A673 (cell line): ENCODE results near the gene SNTG2. TPM values are rescaled to one million over a fixed set of nuclear protein-coding genes. Genes with fewer than 3 reads are reported as not detected.

Experiments
- BruUV-seq: library from RNA; stranded (reverse); fragments of 400-500 nt; replicated peaks from 2 replicates; lab custom pipeline; 2021; lab: Mats Ljungman, UMichigan
- CTCF ChIA-PET: fragments of 300-600 bp; sonication (Branson Sonifier 250); formaldehyde crosslinking; loops from one replicate; lab custom pipeline; 2022; ENCODE audit warnings: antibody characterized with exemption; lab: Charles Lee
- POLR2A ChIA-PET: fragments of 300-600 bp; sonication (Branson Sonifier 250); formaldehyde crosslinking; loops from one replicate; lab custom pipeline; 2022; ENCODE audit warnings: antibody characterized with exemption; ENCODE audit not compliant: low non-redundant PET; lab: Charles Lee
- DNase-seq: peaks from one replicate; pipeline ENCODE4 v3.0.0-alpha.2; 2015; ENCODE audit warnings: low spot score
- H3K27ac ChIP-seq: fragments of 200-600 bp; sonication (generic); 2 replicates; pipeline ENCODE4 v1.5.1; 2016; ENCODE audit warnings: mixed run types, low read depth, mild to moderate bottlenecking, mixed read lengths, antibody characterized with exemption, low read length; ENCODE audit not compliant: poor library complexity, severe bottlenecking
- H3K27me3 ChIP-seq: fragments of 200-600 bp; sonication (generic); replicated peaks from 2 replicates; pipeline ENCODE4 v1.6.1; 2017; ENCODE audit warnings: mixed run types, low read depth, mild to moderate bottlenecking, mixed read lengths, antibody characterized with exemption, low read length; ENCODE audit not compliant: insufficient read depth, poor library complexity
- H3K36me3 ChIP-seq: fragments of 200-600 bp; sonication (generic); 2 replicates; pipeline ENCODE4 v1.6.1; 2016; ENCODE audit warnings: mixed run types, mild to moderate bottlenecking, mixed read lengths, antibody characterized with exemption, low read length; ENCODE audit not compliant: insufficient read depth, poor library complexity, severe bottlenecking
- H3K4me1 ChIP-seq: fragments of 200-600 bp; sonication (generic); 2 replicates; pipeline ENCODE4 v1.6.1; 2017; ENCODE audit warnings: mixed run types, mild to moderate bottlenecking, mixed read lengths, antibody characterized with exemption, low read length; ENCODE audit not compliant: insufficient read depth, poor library complexity, severe bottlenecking
- H3K4me3 ChIP-seq: fragments of 200-600 bp; sonication (generic); 2 replicates; pipeline ENCODE4 v1.5.1; 2016; ENCODE audit warnings: low read depth, mixed run types, mild to moderate bottlenecking, mixed read lengths, low read length; ENCODE audit not compliant: poor library complexity, severe bottlenecking
- H3K9me3 ChIP-seq: fragments of 200-600 bp; sonication (generic); 2 replicates; pipeline ENCODE4 v1.6.1; 2016; ENCODE audit warnings: mixed run types, low read depth, mild to moderate bottlenecking, mixed read lengths, antibody characterized with exemption, low read length; ENCODE audit not compliant: poor library complexity, severe bottlenecking
- CTCF ChIP-seq: fragments of 300-800, 200-600 bp; sonication (generic); conservative IDR thresholded peaks from 2 replicates; pipeline ENCODE4 v1.5.1; 2017; ENCODE audit warnings: low read depth, mild to moderate bottlenecking, antibody characterized with exemption, low read length, moderate library complexity, mixed read lengths
- EZH2 ChIP-seq: fragments of 200-600 bp; sonication (generic); IDR thresholded peaks from 2 replicates; pipeline ENCODE4 v1.6.1; 2017; ENCODE audit warnings: borderline replicate concordance, low read depth, mild to moderate bottlenecking, mixed read lengths, antibody characterized with exemption, low read length; ENCODE audit not compliant: poor library complexity, severe bottlenecking
- intact Hi-C: fragments of 100-400 bp; cut with micrococcal nuclease; formaldehyde crosslinking; loops from one replicate; pipeline ENCODE4 v1.10.0; 2022; ENCODE audit not compliant: unreplicated experiment
- total RNA-seq: library from RNA; stranded (reverse); gene quantifications from 2 replicates; pipeline ENCODE4 v1.2.3, GENCODE V29; 2021

Gene SNTG2
- total RNA-seq, 1 experiment from 2014 or later, result 3.7 TPM

DNA sequence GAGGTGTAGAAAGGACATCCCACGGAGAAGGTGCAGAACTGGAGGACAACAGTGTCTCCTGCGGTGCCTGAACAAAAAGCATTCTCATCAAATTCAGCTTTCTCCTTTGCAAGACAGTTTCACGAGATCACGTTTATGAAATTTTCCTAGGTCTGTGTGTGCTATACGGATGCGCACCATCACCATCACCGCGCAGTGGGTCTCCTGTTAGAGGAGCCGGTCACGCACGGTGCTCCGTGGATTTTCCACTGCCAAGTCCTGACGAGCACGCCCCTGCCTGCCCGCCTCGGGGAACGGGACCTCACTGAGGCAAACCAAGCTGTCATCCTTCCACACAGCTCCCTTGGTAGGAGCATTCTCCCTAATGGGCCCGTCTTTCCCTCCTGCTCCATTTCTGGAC lies 322.2 kb downstream of the SNTG2 start:
- no peak for TF ChIP-seq CTCF
- no peak for TF ChIP-seq EZH2
- H3K4me1 ChIP-seq, result no peaks in the 10 kb centered on the region
- no peaks in the 10 kb centered on the region for H3K36me3 ChIP-seq
- no peak overlapping the region for H3K27ac ChIP-seq
- intact Hi-C loops, result no loop called here
- ChIA-PET POLR2A (no interaction called here), CTCF (no interaction called here)
- no peaks in the 10 kb centered on the region for H3K27me3 ChIP-seq
- H3K4me3 ChIP-seq, result no peak overlapping the region
- H3K9me3 ChIP-seq, result no peaks in the 10 kb centered on the region
- no peak for DNase-seq
- no TSS peak for BruUV-seq

DNA sequence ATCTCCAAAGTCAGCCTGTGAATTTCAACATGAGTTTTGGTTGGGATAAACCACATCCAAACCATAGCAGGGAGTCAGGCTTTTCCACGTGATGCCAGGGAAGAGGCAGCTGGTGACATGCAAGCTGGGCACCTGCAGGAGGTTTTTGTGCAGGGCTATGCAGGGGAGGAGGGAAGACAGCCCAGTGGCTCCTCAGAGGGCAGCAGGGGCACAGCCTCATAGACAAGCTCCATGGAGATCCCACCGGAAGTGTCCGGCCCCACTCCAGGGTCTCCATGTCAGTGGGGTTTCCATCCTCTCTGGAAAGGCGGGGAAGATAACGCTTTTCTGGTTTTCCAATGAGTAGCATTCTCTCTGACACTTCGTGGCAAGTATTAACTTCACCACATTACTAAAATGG lies 327.0 kb downstream of the SNTG2 start:
- H3K9me3 ChIP-seq, result no peaks in the 10 kb centered on the region
- no peak overlapping the region for H3K27ac ChIP-seq
- BruUV-seq, result no TSS peak
- CTCF ChIA-PET, result no interaction called here
- TF ChIP-seq EZH2 (no peak), CTCF (no peak)
- H3K4me1 ChIP-seq, result peaks cover 4% of the 10 kb centered on the region
- no peak overlapping the region for H3K4me3 ChIP-seq
- H3K27me3 ChIP-seq, result no peaks in the 10 kb centered on the region
- POLR2A ChIA-PET, result no interaction called here
- no peaks in the 10 kb centered on the region for H3K36me3 ChIP-seq
- intact Hi-C loops, result no loop called here
- no peak for DNase-seq

- no peaks in the 10 kb centered on the region for H3K27me3 ChIP-seq
- H3K4me3 ChIP-seq, result no peak overlapping the region
- ChIA-PET POLR2A (no interaction called here), CTCF (no interaction called here)
- H3K27ac ChIP-seq, result no peak overlapping the region
- no TSS peak for BruUV-seq
- no peak for DNase-seq
- intact Hi-C loops, result no loop called here
- peaks cover 8% of the 10 kb centered on the region for H3K4me1 ChIP-seq
- no peaks in the 10 kb centered on the region for H3K9me3 ChIP-seq
- TF ChIP-seq EZH2, result no peak
- TF ChIP-seq CTCF, result no peak
- no peaks in the 10 kb centered on the region for H3K36me3 ChIP-seq
Observed at GRCh38 chr2:1278125-1278524, 327.5 kb downstream of the SNTG2 start.
